H1 (cell line): ENCODE data around the gene SRSF2. TPM values are rescaled to one million over a fixed set of nuclear protein-coding genes. Genes with fewer than 3 reads are reported as not detected.

Source experiments
- CHD7 ChIP-seq: fragments of 300-600 bp; sonication (generic); IDR thresholded peaks from 2 replicates; pipeline ENCODE4 v1.7.1; 2012; ENCODE audit warnings: low read length, moderate library complexity, mild to moderate bottlenecking, inconsistent platforms; ENCODE audit not compliant: insufficient replicate concordance
- EGR1 ChIP-seq: IDR thresholded peaks from 2 replicates; pipeline ENCODE4 v1.6.1; 2011; ENCODE audit warnings: low read depth, low read length, borderline replicate concordance
- FOSL1 ChIP-seq: IDR thresholded peaks from 2 replicates; pipeline ENCODE4 v1.6.1; 2011; ENCODE audit warnings: mild to moderate bottlenecking, low read depth, low read length, moderate library complexity; ENCODE audit not compliant: insufficient read depth
- JUN ChIP-seq: IDR thresholded peaks from 2 replicates; pipeline ENCODE4 v1.6.1; 2011; ENCODE audit warnings: low read depth, mild to moderate bottlenecking, improper control_type of control experiment, low read length
- KDM1A ChIP-seq: fragments of 200-600, 300-600 bp; sonication (generic); IDR thresholded peaks from 2 replicates; pipeline ENCODE4 v1.7.1; 2016; ENCODE audit warnings: mild to moderate bottlenecking, low read length, borderline replicate concordance
- MAX ChIP-seq: IDR thresholded peaks from 2 replicates; pipeline ENCODE4 v1.6.1; 2012; ENCODE audit warnings: inconsistent platforms
- TCF12 ChIP-seq: IDR thresholded peaks from 2 replicates; pipeline ENCODE4 v1.6.1; 2011; ENCODE audit warnings: low read depth, mild to moderate bottlenecking, low read length
- TEAD4 ChIP-seq: IDR thresholded peaks from 2 replicates; pipeline ENCODE4 v1.6.1; 2012; ENCODE audit warnings: low read depth, low read length, inconsistent platforms, mixed read lengths
- YY1 ChIP-seq: IDR thresholded peaks from 2 replicates; pipeline ENCODE4 v1.6.1; 2011; ENCODE audit warnings: low read depth, mild to moderate bottlenecking, low read length
- polyA plus RNA-seq, 7 experiments: library from polyadenylated mRNA; depleted of rRNA in 3 of 7; stranded (reverse) in 5 of 7; unstranded in 2 of 7; fragments of >200 nt in 5 of 7; fragments of 200-250 nt in 2 of 7; gene quantifications; 1 replicate in 5 of 7; 2 replicates in 1 of 7; 4 replicates in 1 of 7; pipeline versions ENCODE4 v1.2.1 to v1.2.3, GENCODE V29; 2011 to 2013; ENCODE audit warnings: missing spikeins in 2 of 7, mixed read lengths in 2 of 7
- total RNA-seq: library from RNA; stranded (reverse); fragmentation: NEBNext Ultra II Directional; extraction: Animal tissue kit (Norgen Biotek cat#: 25700); gene quantifications from 2 replicates; pipeline ENCODE4 v1.2.1, GENCODE V29; 2021

The SRSF2 gene
- total and polyA plus RNA-seq, 2 of the 8 experiments (the other 6 are each of a cell fraction or from before 2014, with no cell fraction given), result 397 to 401 TPM

- TF ChIP-seq CHD7 (no peak), TEAD4 (no peak), EGR1 (no peak), YY1 (0 out of 2 replicates have a peak, but pooled peaks have one; percentile 28), FOSL1 (no peak), KDM1A (no peak), TCF12 (0 out of 2 replicates have a peak, but pooled peaks have one; percentile 61), JUN (no peak), MAX (no peak)
Observed at GRCh38 chr17:76707985-76708807, 28.9 kb downstream of the SRSF2 start (continued).
